Measurements from ENCODE around the gene PINLYP.
"Not testable (repeated sequence)": the region's sequence is repeated elsewhere in the genome, so short reads cannot be mapped to it uniquely, and the experiment has no call there.

The PINLYP gene

DNA sequence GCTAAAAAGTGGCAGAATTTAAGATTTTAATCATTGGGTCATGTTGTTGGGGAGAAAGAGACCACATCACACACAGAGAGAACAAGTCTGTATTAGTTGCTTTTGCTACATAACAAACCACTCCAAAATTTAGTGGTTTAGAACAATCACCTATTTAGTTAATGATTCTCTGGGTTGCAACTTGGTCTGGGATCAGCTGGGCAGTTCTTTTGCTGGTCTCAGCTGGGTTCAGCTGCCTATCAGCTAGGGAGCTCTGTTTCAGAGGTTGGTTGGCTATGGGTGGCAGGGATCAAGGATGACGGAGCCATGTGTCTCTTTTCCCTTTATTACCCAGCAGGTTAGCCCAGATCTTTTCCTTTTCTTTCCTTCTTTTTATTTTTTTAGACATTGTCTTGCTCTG lies 8.9 kb downstream of the PINLYP start:
- Histone ChIP-seq H3K36me3 (ENCODE audit: control insufficient read depth, insufficient read depth, low read length) (no peaks in the 10 kb centered on the region), H3K9me3 (ENCODE audit: control insufficient read depth, insufficient read depth, low read length) (no peaks in the 10 kb centered on the region), H3K4me3 (ENCODE audit: low read length) (no peak overlapping the region), H3K27me3 (ENCODE audit: control insufficient read depth, insufficient read depth, low read length) (no peaks in the 10 kb centered on the region), H3K4me1 (ENCODE audit: control insufficient read depth, insufficient read depth, low read length) (no peaks in the 10 kb centered on the region), H3K27ac (ENCODE audit: low read length) (no peak overlapping the region)
- no peak for DNase-seq (ENCODE audit: low read depth, low spot score)
- no CpG with 5 or more reads among the region's 1 CpG for WGBS (ENCODE audit: insufficient coverage, insufficient read length)

DNA sequence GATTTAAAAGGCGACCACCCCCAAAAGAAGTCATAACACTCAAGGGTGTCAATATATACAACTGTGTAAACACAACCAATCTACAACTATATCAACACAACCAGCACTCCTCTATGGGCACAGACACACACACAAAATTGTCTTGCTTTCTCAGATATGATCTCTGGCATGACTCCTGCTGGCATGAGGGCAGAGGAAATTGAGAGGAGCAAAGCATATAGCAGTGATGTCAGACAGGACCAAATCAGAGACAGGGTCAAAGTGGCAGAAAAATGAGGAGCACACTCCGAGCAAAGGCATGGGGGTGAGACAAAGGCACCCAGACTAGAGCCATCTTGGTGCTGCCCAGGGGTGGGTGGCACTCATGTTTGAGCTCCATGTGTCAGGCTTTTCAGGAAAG lies 10.7 kb downstream of the PINLYP start:
- Histone ChIP-seq H3K27ac (ENCODE audit: low read length) (no peak overlapping the region), H3K36me3 (ENCODE audit: control insufficient read depth, insufficient read depth, low read length) (no peaks in the 10 kb centered on the region), H3K4me1 (ENCODE audit: control insufficient read depth, insufficient read depth, low read length) (no peaks in the 10 kb centered on the region), H3K27me3 (ENCODE audit: control insufficient read depth, insufficient read depth, low read length) (no peaks in the 10 kb centered on the region), H3K4me3 (ENCODE audit: low read length) (no peak overlapping the region), H3K9me3 (ENCODE audit: control insufficient read depth, insufficient read depth, low read length) (no peaks in the 10 kb centered on the region)
- DNase-seq (ENCODE audit: low read depth, low spot score): no peak
- WGBS (ENCODE audit: insufficient coverage, insufficient read length): no CpG with 5 or more reads among the region's 2 CpGs

DNA sequence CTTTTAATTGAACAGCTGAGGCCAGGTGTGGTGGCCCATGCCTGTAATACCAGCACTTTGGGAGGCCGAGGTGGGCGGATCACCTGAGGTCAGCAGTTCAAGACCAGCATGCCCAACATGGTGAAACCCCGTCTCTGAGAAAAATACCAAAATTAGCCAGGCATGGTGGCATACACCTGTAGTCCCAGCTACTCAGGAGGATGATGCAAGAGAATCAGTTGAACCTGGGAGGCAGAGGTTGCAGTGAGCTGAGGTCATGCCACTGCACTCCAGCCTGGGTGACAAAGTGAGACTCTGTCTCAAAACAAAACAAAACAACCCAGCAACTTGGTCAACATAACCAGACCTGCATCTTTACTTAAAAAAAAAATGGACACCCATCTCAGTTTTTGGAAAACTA lies 11.4 kb downstream of the PINLYP start:
- no CpG with 5 or more reads among the region's 3 CpGs for WGBS (ENCODE audit: insufficient coverage, insufficient read length)
- H3K27ac ChIP-seq (ENCODE audit: low read length); DNase-seq (ENCODE audit: low read depth, low spot score); H3K36me3 ChIP-seq (ENCODE audit: control insufficient read depth, insufficient read depth, low read length); H3K4me1 ChIP-seq (ENCODE audit: control insufficient read depth, insufficient read depth, low read length); H3K9me3 ChIP-seq (ENCODE audit: control insufficient read depth, insufficient read depth, low read length); H3K4me3 ChIP-seq (ENCODE audit: low read length); H3K27me3 ChIP-seq (ENCODE audit: control insufficient read depth, insufficient read depth, low read length): not testable (repeated sequence)

DNA sequence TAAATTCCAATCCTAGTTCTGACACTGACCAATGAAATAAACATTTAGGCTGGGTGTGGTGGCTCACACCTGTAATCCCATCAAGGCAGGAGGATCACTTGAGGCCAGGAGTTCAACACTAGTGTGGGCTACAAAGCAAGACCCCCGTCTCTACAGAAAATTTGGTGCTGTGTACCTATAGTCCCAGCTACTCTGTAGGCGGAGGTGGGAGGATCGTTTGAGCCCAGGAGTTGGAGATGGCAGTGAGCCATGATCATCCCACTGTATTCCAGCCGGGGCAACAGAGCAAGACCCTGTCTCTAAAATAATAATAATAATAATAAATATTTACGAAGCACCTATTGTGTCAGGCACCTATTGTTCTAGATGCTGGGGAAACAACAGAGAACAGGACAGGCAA lies 13.7 kb downstream of the PINLYP start:
- WGBS (ENCODE audit: insufficient coverage, insufficient read length): no CpG with 5 or more reads among the region's 5 CpGs
- no peak overlapping the region for H3K4me3 ChIP-seq (ENCODE audit: low read length)
- H3K4me1 ChIP-seq (ENCODE audit: control insufficient read depth, insufficient read depth, low read length): no peaks in the 10 kb centered on the region
- no peaks in the 10 kb centered on the region for H3K27me3 ChIP-seq (ENCODE audit: control insufficient read depth, insufficient read depth, low read length)
- peaks cover 15% of the 10 kb centered on the region for H3K36me3 ChIP-seq (ENCODE audit: control insufficient read depth, insufficient read depth, low read length)
- H3K27ac ChIP-seq (ENCODE audit: low read length): no peak overlapping the region
- H3K9me3 ChIP-seq (ENCODE audit: control insufficient read depth, insufficient read depth, low read length): no peaks in the 10 kb centered on the region
- DNase-seq (ENCODE audit: low read depth, low spot score): no peak

DNA sequence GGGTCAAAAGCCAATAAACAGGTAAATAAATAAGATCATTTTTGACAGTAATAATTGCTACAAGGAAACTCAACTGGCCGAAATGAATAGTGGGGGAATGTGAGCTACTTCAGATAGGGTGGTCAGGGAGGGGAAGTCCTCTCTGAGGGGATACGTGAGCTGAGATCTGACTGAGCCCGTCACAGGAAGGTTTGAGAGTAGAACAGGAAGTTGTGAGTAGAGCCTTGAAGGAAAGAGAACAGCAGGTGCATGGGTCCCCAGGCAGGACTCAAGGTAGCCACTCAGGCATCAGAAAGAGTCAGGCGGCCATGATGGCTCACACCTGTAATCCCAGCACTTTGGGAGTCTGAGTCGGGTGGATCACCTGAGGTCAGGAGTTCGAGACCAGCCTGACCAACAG lies 14.1 kb downstream of the PINLYP start:
- WGBS (ENCODE audit: insufficient coverage, insufficient read length): no CpG with 5 or more reads among the region's 6 CpGs
- Histone ChIP-seq H3K27me3 (ENCODE audit: control insufficient read depth, insufficient read depth, low read length) (no peaks in the 10 kb centered on the region), H3K4me1 (ENCODE audit: control insufficient read depth, insufficient read depth, low read length) (no peaks in the 10 kb centered on the region), H3K9me3 (ENCODE audit: control insufficient read depth, insufficient read depth, low read length) (no peaks in the 10 kb centered on the region), H3K27ac (ENCODE audit: low read length) (no peak overlapping the region), H3K36me3 (ENCODE audit: control insufficient read depth, insufficient read depth, low read length) (peaks cover 15% of the 10 kb centered on the region), H3K4me3 (ENCODE audit: low read length) (no peak overlapping the region)
- DNase-seq (ENCODE audit: low read depth, low spot score): no peak

DNA sequence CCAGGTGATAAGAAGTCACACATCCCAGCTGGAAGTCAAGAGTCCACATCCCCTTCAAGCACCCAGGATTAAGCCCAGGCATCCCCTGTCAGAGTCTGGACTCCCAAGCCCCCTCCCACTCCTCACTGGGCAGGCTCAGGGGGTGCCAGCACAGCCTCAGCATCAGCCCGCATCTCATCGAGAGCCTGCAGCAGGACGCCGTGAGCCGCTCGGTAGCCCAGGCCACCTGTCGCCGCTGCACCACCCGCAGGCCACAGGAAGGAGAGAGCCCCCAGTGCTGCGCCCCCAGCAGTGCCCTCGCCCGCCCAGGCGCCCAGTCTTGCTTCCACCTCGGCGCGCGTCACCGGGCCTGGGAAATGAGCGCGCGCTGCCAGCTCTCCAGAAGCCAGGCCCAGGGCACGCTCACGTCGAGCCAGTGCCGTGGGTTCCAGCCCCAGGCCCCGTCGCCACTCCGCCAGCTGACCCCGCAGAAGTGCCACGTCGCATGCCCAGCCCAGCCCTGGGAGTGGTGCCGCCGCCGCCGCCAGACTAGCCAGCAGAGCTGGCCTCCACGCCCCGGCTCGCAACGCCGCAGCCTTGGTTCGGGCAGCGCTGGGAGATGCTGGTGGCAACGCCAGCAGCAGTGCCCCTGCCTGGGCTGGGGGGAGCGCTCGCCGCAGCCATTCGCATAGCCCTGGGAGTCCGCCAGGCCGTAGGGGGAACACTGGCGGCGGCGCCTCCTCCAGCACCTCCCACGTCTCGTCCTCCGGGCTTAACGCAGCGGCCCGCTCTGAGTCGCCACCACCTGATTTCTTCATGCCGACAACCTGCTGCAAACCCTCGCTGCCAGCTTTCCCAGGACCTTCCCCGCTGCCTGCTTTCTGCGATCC lies 16.5 kb downstream of the PINLYP start:
- Histone ChIP-seq H3K4me3 (ENCODE audit: low read length) (no peak overlapping the region), H3K9me3 (ENCODE audit: control insufficient read depth, insufficient read depth, low read length) (no peaks in the 10 kb centered on the region), H3K27ac (ENCODE audit: low read length) (no peak overlapping the region), H3K36me3 (ENCODE audit: control insufficient read depth, insufficient read depth, low read length) (peaks cover 15% of the 10 kb centered on the region), H3K27me3 (ENCODE audit: control insufficient read depth, insufficient read depth, low read length) (no peaks in the 10 kb centered on the region), H3K4me1 (ENCODE audit: control insufficient read depth, insufficient read depth, low read length) (no peaks in the 10 kb centered on the region)
- DNase-seq (ENCODE audit: low read depth, low spot score): no peak
- no CpG with 5 or more reads among the region's 63 CpGs for WGBS (ENCODE audit: insufficient coverage, insufficient read length)

DNA sequence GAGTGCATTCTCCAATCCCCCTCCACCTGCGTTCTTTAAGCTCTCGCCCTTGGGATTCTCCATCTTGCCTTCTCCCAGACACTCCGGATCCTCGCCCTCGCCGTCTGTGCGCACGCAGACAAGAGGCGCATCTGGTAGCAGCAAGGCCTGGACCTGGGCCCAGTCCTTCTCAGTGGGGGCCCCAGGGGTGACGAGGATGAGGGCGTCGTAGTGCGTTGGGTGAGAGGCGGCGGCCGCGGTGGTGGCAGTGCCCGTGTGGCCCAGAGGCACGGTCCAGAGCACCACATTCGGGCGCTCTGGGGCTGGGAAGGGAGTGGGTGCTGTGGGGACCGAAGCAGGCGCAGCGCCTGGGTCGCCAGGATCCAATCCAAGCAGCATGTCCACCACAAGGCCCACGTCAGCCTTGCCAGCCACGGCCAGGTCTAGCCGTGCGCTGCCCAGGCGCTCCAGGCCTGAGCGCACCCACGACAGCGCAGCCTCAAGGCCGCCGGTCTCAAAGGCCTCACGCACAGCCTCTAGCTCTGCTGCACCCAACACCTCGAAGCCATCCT lies 17.3 kb downstream of the PINLYP start:
- no peaks in the 10 kb centered on the region for H3K27me3 ChIP-seq (ENCODE audit: control insufficient read depth, insufficient read depth, low read length)
- WGBS (ENCODE audit: insufficient coverage, insufficient read length): no CpG with 5 or more reads among the region's 37 CpGs
- H3K4me3 ChIP-seq (ENCODE audit: low read length): no peak overlapping the region
- H3K4me1 ChIP-seq (ENCODE audit: control insufficient read depth, insufficient read depth, low read length): no peaks in the 10 kb centered on the region
- H3K9me3 ChIP-seq (ENCODE audit: control insufficient read depth, insufficient read depth, low read length): no peaks in the 10 kb centered on the region
- no peak for DNase-seq (ENCODE audit: low read depth, low spot score)
- H3K36me3 ChIP-seq (ENCODE audit: control insufficient read depth, insufficient read depth, low read length): peaks cover 15% of the 10 kb centered on the region
- H3K27ac ChIP-seq (ENCODE audit: low read length): no peak overlapping the region

DNA sequence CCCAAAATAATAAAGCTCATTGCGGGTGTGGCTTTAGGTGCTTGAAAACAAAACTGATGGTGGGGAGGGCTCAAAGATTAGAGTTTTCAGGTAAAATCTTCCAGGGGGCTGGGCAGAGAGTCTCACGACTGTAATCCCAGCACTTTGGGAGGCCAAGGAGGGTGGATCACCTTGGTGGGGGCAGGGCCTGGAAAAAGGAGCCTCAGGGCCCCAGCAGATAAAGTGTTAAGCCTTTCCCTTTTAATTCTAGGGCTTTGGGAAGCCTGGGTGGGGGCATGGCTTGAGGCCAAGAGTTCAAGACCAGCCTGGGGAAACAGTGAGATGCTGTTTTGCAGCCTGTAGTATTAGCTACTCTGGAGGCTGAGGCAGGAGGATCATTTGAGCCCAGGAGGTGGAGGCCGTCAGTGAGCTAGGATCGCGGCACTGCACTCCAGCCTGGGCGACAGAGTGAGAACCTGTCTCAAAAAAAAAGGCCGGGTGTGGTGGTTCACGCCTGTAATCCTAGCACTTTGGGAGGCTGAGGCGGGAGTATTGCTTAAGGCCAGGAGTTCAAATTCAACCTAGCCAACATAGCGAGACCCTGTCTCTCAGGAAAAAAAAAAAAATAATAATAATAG lies 18.6 kb downstream of the PINLYP start:
- no peak for DNase-seq (ENCODE audit: low read depth, low spot score)
- no peaks in the 10 kb centered on the region for H3K9me3 ChIP-seq (ENCODE audit: control insufficient read depth, insufficient read depth, low read length)
- no peaks in the 10 kb centered on the region for H3K27me3 ChIP-seq (ENCODE audit: control insufficient read depth, insufficient read depth, low read length)
- no CpG with 5 or more reads among the region's 10 CpGs for WGBS (ENCODE audit: insufficient coverage, insufficient read length)
- H3K27ac ChIP-seq (ENCODE audit: low read length): no peak overlapping the region
- peaks cover 19% of the 10 kb centered on the region for H3K36me3 ChIP-seq (ENCODE audit: control insufficient read depth, insufficient read depth, low read length)
- no peak overlapping the region for H3K4me3 ChIP-seq (ENCODE audit: low read length)
- no peaks in the 10 kb centered on the region for H3K4me1 ChIP-seq (ENCODE audit: control insufficient read depth, insufficient read depth, low read length)

DNA sequence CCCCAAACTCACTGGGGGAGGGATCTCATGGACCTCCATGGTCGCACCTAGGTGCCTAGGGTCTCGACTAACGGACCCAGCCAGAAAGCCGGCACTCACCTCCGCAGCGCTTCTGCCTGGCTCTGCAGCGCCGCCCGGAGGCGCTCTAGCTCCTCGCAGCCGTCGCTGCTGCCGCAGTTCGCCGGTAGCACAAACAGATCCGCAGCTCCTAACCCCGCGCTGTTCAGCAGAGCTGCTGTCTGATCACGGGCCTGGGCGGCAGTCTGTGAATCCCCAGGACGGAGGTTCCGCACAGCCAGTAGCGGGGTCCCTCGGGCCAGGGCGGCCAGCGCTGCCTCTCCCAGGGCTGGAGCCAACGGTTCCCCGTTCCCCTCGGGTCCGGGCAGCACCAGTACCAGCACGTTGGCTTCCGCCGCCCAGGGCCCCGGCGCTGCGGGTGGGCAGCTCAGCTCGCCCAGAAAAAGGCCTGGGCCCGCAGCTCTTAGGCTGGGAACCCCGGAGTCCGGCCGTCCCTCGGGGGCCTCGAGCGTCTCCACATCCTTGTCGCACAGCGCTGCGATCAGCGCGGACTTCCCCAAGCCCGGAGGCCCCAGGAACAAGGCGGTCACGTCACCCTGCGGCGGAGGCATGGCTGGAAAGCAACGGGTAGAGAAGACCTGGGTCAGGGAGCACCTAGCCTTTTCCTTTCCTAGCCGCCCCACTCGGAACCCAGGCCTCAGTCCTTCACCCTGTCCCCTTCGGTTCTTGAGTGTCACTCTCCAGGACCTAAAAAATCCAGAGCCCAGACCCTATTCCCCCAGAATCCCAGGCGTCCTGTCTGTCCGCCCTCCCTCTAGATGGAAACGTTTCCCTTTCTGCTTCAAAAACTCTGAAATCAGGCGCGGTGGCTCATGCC lies 19.4 kb downstream of the PINLYP start:
- Histone ChIP-seq H3K27me3 (ENCODE audit: control insufficient read depth, insufficient read depth, low read length) (no peaks in the 10 kb centered on the region), H3K27ac (ENCODE audit: low read length) (no peak overlapping the region), H3K4me1 (ENCODE audit: control insufficient read depth, insufficient read depth, low read length) (no peaks in the 10 kb centered on the region), H3K9me3 (ENCODE audit: control insufficient read depth, insufficient read depth, low read length) (no peaks in the 10 kb centered on the region), H3K4me3 (ENCODE audit: low read length) (peak overlapping the region; percentile 57), H3K36me3 (ENCODE audit: control insufficient read depth, insufficient read depth, low read length) (peaks cover 19% of the 10 kb centered on the region)
- WGBS (ENCODE audit: insufficient coverage, insufficient read length): no CpG with 5 or more reads among the region's 64 CpGs
- DNase-seq (ENCODE audit: low read depth, low spot score): peak; percentile 57

DNA sequence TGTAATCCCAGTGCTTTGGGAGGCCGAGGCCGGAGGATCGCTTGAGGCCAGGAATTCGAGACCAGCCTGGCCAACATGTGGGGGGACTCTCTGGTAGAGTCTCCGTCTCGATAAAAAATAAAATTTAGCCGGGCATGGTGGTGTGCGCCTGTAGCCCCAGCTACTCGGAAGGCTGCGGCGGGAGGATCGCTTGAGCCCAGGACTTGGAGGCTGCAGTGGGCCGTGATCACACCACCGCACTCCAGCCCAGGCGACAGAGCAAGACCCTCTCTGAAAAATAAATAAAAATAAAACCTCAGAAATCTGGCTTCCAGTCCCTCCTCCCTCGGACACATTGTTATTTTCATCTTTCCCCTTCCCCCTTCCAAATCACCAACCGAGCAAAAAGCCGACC lies 20.0 kb downstream of the PINLYP start:
- no peak for DNase-seq (ENCODE audit: low read depth, low spot score)
- WGBS (ENCODE audit: insufficient coverage, insufficient read length): no CpG with 5 or more reads among the region's 18 CpGs
- H3K27me3 ChIP-seq (ENCODE audit: control insufficient read depth, insufficient read depth, low read length): no peaks in the 10 kb centered on the region
- H3K9me3 ChIP-seq (ENCODE audit: control insufficient read depth, insufficient read depth, low read length): no peaks in the 10 kb centered on the region
- H3K4me3 ChIP-seq (ENCODE audit: low read length): peak overlapping the region; percentile 57; the same call in 1 of the 2 replicates
- no peak overlapping the region for H3K27ac ChIP-seq (ENCODE audit: low read length)
- H3K36me3 ChIP-seq (ENCODE audit: control insufficient read depth, insufficient read depth, low read length): peaks cover 19% of the 10 kb centered on the region
- H3K4me1 ChIP-seq (ENCODE audit: control insufficient read depth, insufficient read depth, low read length): no peaks in the 10 kb centered on the region

Data from iPS DF 6.9 (cell line).